Fibroblast of mammary gland (primary cell): ENCODE measurements around the gene GYPC.
"Not testable (repeated sequence)": the region's sequence is repeated elsewhere in the genome, so short reads cannot be mapped to it uniquely, and the experiment has no call there.

Experiments used
- DNase-seq: peaks from one replicate; pipeline ENCODE4 v3.0.0-alpha.2; 2010; ENCODE audit warnings: low read depth
- H3K4me3 ChIP-seq: 2 replicates; pipeline ENCODE4 v1.5.1; 2011; ENCODE audit warnings: low read depth, mild to moderate bottlenecking, low read length, moderate library complexity; ENCODE audit not compliant: control insufficient read depth
- TF ChIP-seq, protein P1 (sequence below): conservative IDR thresholded peaks from 2 replicates; pipeline ENCODE4 v1.5.1; 2011; ENCODE audit warnings: low read depth, low read length, inconsistent platforms; ENCODE audit not compliant: control insufficient read depth, insufficient read depth

The GYPC gene

DNA sequence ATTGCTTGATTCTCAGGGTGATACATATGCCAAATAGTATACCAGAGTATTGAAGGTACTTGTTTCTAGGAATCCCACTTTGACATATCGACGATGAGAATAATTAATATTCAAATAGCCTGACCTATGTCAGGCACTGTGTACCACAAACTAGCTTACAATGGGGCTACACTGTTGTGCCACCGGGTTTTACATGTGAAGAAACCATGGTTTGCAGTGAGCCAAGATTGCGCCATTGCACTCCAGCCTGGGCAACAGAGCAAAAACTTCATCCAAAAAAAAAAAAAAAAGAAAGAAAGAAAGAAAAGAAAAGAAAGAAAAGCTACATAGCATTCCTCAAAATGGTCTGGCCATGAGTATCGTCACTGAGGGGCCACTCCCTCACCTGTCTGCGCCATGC, 25.5 kb downstream of the GYPC start:
- DNase-seq: no peak
- no peak overlapping the region for H3K4me3 ChIP-seq
- TF ChIP-seq, protein P1, sequence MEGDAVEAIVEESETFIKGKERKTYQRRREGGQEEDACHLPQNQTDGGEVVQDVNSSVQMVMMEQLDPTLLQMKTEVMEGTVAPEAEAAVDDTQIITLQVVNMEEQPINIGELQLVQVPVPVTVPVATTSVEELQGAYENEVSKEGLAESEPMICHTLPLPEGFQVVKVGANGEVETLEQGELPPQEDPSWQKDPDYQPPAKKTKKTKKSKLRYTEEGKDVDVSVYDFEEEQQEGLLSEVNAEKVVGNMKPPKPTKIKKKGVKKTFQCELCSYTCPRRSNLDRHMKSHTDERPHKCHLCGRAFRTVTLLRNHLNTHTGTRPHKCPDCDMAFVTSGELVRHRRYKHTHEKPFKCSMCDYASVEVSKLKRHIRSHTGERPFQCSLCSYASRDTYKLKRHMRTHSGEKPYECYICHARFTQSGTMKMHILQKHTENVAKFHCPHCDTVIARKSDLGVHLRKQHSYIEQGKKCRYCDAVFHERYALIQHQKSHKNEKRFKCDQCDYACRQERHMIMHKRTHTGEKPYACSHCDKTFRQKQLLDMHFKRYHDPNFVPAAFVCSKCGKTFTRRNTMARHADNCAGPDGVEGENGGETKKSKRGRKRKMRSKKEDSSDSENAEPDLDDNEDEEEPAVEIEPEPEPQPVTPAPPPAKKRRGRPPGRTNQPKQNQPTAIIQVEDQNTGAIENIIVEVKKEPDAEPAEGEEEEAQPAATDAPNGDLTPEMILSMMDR: no peak

DNA sequence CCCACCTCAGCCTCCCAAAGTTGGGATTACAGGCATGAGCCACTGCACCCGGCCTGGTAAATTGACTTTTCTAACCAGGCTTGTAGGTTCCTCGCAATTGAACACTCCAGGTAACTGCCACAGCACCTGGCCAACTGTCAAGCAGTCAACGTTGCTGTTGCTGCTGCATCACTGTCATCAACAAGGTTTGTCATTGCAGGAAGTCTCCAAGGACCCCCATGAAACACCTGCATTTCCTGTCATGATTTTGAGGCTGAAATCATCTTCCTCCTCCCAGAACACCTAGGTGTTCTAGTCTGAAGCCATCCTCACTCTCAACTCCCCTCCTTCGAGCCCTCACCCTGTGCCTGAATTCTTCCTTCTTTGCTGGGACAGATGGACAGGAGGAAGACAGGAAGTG, 29.7 kb downstream of the GYPC start:
- no peak for DNase-seq
- TF ChIP-seq, protein P1: no peak
- no peak overlapping the region for H3K4me3 ChIP-seq

DNA sequence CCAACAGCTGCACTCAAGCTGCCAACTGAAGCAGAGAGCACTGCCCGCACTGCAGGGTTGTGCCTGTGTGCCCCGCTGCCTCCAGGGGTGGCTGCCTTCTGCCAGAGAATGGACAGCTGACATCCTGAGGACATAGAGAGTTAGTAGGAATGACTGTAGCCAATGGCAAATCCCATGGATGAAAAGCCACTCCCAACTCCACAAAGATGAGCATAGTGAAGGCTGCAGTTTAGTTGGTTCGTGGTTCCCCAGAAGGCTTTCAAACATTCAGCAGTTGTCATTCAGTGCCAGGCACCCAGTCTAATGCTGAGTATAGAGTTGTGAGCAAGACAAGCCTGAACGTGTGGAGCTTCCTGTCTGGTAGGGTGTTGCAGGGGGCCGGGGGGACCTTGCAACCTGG, 30.3 kb downstream of the GYPC start:
- H3K4me3 ChIP-seq: no peak overlapping the region
- TF ChIP-seq, protein P1: no peak
- no peak for DNase-seq

DNA sequence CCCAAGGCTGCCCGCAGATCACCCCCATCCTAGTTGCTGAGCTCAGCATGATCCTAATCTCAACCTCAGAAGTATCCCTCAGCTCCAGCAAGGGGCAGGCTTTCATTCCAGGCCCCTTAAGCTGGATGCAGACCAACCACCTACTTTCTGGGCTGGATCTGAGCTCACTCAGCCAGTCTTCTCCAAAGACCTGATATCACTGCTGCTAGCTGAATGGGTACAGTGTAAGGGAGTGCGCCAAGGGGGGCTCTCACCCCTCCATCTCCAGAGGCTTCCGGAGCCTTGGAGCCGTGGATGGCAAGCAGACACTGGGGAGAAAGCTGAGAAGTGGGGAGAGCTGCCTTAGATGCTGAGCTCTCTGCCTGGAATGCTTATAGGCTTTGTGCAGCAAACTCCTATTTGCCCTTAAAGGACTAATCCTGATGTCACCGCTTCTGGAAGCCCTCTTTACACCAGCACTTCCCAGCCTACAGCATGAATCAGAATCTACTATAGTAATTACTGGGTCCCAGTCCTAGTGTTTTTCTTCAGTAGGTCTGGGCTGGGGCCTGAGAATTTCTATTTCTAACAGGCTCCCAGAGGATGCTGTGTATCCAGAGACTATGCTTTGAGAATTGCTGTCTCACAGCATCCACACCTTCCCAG, 31.0 kb downstream of the GYPC start:
- no peak for DNase-seq
- H3K4me3 ChIP-seq: no peak overlapping the region
- TF ChIP-seq, protein P1: no peak

DNA sequence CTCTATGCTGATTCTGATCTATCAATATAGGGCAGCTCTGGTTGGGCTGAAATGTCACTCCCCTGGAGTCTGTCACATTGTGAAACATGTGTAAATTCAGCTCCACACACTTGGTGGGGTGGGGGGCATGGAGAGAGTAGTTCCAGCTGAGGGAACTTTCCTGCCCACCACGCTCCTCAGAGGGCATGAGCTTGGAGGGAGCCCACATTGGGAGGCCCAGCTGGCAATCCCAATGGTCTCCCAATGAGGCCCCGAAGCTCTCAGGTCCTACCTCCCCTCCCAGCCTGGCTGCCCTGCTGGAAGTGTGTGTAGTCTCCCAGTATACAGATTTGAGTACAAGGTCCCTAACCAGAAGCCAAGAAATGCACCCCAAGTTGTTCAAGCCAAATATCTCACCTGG, 31.5 kb downstream of the GYPC start:
- TF ChIP-seq, protein P1: no peak
- no peak overlapping the region for H3K4me3 ChIP-seq
- DNase-seq: no peak

DNA sequence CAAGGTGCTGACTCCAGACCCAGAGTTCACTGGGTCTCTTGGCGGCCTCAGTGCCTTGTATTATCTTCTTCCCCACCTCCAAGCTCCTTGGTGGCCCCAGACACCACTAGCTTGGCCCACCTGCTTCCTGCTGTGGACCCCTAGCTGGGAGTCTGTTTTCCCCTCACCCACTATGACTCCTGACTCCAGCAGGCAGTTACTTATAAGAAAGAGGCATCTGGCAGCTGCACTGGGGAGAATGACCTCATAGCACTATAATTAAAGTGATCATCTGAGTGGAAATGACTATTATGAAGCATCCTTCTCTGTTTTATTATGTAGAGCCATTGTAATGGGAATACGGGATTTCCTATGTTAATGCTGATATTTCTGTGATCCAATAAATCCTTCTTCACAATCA, 32.6 kb downstream of the GYPC start:
- not testable (repeated sequence) for DNase-seq, H3K4me3 ChIP-seq

DNA sequence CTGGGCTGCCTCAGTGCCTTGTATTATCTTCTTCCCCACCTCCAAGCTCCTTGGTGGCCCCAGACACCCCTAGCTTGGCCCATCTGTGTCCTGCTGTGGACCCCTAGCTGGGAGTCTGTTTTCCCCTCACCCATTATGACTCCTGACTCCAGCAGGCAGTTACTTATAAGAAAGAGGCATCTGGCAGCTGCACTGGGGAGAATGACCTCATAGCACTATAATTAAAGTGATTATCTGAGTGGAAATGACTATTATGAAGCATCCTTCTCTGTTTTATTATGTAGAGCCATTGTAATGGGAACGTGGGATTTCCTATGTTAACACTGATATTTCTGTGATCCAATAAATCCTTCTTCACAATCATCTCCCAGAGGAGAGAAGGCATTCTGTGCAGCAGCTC, 36.3 kb downstream of the GYPC start:
- not testable (repeated sequence) for DNase-seq, H3K4me3 ChIP-seq

DNA sequence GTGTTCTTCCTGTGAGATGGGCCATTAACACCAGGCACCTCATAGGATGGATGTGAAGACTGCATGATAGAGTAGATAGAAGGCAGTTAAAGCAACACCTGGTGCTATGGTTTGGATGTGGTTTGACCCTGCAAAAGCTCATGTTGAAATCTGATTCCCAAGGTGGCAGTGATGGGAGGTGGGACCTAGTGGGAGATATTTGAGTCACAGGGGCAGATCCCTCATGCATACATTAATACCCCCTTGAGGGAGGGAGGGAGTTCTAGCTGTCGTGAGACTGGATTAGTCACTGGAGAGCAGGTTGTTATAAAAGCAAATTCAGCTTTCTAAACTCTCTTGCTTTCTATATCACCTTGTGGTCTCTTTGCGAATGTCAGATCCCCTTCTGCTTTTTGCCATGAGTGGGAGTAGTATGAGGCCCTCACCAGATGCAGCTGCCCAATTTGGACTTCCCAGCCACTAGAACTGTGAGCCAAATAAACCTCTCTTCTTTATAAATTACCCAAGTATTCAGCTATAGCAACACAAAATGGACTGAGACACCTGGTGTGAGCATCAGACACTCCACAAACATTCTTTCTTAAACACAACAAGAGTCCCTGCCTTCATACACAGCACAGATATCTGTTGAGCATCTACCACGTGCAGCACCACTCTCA, 37.1 kb downstream of the GYPC start:
- DNase-seq: not testable (repeated sequence)

More for the DNA sequence above, 37.1 kb downstream of the GYPC start:
- H3K4me3 ChIP-seq: not testable (repeated sequence)
